ENCODE results near the gene SYNE1.

The SYNE1 gene

DNA sequence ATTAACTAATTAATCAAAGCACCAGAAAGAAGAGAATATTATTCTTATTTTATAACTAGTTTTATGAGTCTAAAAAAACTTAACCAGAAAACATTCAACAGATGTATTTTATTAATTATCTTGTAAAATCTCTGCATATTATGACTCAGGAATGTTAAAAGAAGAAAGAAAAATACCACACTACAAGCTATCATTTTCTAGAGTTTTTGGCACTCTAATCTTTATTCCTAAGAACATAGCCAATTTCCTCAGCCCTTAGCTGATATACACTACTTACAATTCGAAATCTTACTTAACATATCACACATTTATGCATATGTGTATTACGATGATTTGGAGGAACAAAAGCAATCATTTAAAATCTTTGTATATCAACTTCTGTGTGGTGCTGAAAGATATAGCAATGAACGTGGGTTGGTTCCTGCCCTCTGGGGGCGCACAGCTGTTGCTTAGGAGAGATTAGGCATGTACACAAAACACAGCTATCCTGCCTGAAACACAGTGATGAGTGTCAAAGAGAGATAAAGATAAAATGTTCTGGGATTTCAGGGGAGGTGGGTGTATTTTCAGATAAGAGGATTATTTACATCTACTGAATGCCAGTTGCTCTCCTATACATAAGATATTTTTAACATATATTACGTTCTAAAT, 404.5 kb downstream of the SYNE1 start:
- DNase-seq, result peak; percentile 36

DNA sequence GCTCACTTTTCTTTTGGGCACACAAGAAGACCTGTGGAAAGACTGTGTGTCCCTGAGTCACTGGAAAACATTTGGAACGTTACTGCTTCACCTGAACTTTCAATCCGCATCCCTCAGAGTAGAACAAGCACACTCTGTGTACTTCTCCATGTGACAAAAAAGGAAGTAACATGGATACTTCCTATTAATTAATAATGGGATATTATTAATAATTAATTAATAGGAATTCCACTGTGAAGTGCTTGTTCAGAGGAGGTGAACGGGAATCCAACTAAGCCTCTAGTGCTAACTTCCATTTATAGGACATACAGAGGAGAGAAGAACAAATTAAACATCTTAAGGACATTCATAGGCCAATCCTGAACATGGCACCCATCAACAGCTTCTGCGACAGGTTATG, 407.8 kb downstream of the SYNE1 start:
- no peak for DNase-seq

DNA sequence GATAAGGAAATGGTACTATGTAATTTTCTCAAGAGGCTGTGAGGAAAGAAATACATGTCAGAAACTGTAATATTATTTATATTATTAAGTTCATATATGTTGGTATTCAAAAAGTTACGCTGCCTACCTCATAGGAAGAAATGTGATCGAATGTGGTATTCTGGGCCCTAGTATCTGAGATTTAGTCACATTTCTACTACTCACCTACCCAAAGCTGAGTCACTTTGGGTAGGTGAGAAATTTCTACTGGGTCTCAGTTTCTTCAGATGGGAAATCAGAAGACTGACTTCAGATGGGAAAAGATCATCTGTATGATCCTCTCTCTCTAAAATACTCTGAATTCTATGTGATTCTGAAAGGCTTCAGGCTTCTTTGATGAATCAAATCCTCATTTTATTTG, 411.0 kb downstream of the SYNE1 start:
- DNase-seq, result no peak

GRCh38 chr6:152225241-152225934, 411.8 kb downstream of the SYNE1 start:
- no peak for DNase-seq

DNA sequence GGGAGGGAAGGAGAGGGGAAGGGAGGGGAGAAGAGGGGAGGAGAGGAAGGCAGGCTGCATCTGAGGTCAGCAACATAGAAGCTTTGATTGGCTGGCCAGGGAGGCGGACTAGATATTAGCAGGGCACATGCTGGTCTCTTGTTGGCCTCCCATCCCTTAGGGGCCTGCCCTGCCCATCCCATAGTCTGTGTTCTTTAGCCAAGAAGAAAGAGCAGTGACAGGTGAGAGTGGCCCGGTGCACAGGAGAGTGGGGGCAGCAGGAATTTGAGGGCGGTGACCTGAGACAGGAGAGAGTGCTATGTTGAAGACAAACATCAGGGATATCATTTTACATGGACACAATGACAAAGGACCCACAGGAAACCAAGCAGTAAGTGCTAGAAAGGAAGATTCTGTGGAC, 413.5 kb downstream of the SYNE1 start:
- DNase-seq, result no peak

DNA sequence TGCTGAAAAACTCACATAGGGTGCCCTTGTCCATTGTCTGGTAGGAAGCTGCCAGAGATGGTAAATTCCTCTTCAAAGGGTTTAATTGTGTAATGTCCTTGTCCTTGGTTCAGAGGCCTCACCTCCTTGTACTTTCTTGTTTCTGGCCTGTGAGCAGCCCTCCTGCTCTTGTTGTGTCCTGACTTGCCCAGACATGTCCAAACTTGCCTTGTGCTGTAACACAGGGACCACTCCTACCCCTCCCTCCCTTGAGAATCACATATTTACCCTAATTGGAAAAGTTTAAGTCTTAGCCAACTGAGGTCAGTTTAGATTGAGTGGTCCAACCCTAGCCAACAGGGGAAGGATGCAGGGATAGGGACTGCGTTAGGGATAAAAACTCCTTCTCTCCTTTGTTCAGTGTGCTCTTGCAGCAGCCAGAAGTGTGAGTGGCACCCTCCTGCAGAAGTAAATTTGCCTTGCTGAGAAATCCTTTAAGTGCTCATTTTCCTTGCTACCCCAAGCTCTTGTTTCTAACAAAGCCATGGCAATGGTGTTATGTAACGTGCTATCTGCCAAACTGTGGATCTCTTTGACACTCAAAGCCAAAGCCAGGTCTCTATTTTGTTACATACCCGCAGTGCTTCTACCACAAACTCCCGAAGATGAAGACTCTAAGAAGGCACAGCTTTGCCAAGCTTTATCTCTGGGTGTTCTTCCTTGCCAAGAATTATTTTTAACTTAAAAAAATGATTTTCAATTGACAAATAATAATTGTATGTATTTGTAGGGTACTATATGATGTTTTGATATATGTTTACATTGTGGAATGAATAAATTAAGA, 415.1 kb downstream of the SYNE1 start:
- DNase-seq, result no peak

- DNase-seq, result peak; percentile 29
Observed at GRCh38 chr6:152220786-152221185, 416.4 kb downstream of the SYNE1 start.

DNA sequence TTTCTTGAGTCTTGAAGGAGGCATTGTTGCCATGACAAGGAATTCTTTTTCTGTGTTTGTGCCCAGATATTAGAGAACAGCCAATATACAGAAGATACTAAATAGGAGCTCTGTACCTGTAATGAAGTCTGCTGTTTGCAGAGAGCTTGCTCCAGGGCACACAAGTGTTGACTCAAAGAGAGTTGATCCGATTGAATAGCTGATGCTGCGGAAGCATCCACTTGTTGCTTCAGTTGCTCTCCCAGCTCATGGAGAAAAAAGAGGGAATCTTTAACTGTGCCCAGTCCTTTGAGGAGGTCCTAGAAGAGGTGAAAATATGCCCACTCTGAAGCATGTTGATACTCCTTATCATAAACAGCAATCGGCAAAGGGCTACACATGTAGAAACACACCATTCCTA, 418.3 kb downstream of the SYNE1 start:
- DNase-seq, result no peak

GRCh38 chr6:152212437-152212836, 424.7 kb downstream of the SYNE1 start:
- no peak for DNase-seq

DNA sequence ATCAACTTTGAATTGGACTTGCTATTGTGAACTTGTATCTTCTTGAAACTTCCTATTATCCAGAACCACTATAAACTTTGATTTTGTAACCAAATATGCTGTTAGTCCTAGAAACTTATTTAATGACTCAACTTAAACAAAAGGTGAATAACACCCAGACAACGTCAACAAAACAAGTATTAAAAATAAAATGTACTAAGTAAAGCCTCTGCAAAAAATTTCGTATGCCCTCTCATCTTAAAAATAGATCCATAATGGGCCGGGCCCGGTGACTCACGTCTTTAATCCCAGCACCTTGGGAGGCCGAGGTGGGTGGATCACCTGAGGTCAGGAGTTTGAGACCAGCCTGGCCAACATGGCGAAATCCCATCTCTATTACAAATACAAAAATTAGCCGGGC, 428.0 kb downstream of the SYNE1 start:
- no peak for DNase-seq

DNA sequence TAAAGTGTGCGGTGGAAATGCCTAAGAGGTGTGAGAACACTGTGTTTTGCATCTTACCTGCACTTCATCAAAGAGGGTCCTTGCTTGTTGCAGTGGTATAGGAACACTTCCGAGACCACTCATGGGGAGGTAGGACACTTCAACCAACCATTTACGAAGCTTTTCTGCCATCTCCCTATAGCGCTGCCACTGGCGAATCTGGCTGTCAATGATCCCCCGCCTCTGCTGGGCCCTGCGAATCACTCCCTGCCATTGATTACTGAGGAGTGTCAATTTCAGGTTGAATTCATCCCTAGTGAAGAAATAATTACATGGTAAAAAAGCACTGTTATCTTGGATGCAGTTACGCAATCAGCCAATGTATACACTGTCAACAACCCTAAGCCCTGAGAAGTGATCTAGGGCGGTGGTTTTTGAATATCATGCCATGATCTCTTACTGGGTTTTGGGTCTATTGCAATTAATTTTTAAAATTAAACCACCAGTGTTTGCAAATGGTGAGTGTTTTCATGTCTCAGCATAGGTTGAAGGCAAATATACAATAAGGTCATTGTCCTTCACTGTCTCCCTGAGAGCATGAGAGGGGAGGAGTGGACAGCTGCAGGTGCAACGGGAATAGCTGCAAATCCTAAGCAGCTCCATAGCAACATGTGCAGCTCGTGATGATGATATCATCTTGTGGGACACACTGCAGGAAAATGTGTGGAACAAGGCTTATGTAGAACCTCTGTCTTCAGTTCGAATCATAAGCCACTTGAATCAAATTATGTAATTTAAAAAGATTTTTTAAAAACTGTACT, 429.0 kb downstream of the SYNE1 start:
- DNase-seq, result no peak

DNA sequence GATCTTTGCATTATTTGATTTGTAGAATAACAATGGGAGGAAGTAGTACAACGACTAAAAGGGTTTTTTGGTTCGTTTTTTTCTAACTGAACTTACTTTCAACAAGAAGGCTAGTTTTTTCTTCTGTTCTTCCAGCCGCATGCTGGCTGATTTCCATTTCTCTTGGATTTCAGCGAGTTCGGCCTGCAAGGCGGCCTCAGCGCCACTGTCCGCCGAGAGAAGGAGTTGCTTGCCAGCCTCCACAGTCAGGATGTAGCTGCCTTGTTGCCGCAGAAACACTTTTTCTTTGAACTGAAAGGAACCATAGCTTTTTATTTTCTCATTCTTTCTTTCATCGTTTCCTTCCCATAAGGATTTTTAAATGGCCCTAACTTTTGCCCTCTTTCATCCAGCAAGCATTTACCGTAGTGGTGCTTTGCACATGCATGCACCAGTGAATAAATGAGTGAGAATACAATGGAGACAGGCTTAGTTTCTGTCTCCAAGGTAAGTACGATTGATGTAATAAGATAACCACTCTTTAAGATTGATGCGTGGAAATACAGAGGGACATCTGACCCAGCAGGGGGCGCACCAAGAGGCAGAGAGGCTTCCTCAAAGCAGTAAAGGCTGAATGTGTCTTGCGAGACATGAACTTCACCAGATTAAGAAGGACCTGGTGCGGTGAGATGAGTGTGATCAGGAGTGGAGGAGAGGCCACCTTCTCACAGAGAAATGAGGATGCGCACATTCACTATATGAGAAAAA, 430.9 kb downstream of the SYNE1 start:
- peak; percentile 6 for DNase-seq

- DNase-seq, result no peak
Observed at GRCh38 chr6:152204591-152204990, 432.6 kb downstream of the SYNE1 start.

GRCh38 chr6:152201120-152201519, 436.0 kb downstream of the SYNE1 start:
- DNase-seq, result no peak

DNA sequence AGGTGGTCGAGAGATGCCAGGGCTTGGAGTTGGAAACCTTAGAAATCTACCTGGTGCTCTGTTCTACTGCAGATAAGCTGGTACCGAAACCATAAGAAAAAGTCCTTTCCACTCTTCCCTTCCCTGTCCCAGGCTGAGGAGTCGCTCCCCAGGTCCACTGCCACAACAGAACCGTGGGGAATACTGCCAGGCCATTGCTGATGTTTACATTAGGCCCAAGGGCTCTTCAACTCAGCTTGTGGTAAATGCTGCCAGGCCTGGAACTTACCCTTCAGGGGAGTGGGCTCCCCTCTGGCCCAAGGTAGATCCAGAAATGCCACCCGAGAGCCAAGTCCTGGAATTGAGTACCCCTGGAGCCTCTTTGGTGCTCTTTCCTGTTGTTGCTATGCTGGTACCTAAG, 441.3 kb downstream of the SYNE1 start:
- DNase-seq, result no peak

GRCh38 chr6:152189736-152190135, 447.4 kb downstream of the SYNE1 start:
- no peak for DNase-seq

GRCh38 chr6:152188011-152188410, 449.2 kb downstream of the SYNE1 start:
- DNase-seq, result no peak

DNA sequence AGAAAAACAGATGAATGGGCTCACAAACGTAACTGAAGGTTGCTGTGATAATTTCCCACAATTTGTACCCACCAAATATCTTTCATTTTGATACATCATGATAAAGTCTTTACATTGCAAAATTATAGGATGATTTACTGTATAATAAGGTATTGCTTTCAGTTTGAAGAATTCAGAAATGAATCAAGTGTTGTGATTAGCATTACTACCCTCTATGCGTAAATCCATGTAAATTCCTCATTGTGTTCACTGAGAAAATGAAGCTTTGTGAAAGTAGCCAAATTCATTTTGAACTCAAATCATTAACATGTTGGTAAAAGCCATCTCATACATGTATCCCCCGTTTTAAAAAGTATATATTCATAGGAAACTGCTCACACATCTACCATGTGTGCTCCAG, 450.3 kb downstream of the SYNE1 start:
- no peak for DNase-seq

DNA sequence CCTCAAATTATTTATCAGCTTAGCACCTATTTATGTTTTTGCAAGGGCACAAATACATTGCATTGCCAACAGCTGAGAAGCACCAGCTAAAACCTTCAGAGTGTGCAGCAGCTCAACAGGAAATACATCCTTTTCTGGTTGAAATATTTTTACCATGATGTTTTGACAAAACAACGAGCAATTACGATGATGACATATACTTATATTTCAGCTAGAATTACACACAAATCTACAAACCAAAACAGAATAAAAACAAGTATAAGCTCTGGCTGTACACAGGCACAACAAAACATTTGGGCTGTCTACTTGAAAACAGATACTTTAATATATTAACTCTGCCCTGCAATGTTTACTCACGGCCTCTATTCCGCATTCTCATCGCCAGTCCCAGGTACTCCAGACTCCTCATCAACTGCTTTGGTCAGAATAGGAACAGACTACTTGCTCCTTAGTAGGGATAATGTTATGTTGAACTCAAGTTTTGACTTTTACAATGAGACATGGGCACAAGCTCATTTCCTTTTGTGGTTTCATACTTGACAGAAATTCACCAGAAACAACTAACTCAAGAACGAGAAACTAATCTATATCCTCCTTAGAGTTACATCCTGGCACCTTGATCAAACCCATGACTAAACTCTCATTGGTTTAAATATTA, 452.1 kb downstream of the SYNE1 start:
- no peak for DNase-seq

GRCh38 chr6:152184573-152184916, 452.6 kb downstream of the SYNE1 start:
- no peak for DNase-seq

DNA sequence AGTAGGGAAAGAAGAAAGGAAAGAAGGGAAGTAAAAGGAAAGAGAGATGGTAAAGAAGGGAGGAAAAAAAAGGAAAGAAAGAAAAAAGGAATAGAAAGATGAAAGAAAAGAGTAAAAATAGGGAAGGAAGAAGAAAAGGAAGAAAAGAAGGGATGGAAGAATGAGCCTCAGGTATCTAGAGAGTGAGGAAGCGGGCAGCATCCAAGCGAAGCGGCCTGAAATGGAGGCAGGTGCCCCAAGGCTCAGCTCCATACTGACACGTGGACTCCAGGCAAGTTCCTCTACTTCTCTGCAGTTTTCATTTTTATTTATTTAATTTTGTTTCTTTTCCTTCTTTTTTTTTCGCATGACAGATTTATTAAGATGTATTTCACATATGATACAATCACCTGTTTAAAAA, 456.6 kb downstream of the SYNE1 start:
- DNase-seq, result no peak

DNA sequence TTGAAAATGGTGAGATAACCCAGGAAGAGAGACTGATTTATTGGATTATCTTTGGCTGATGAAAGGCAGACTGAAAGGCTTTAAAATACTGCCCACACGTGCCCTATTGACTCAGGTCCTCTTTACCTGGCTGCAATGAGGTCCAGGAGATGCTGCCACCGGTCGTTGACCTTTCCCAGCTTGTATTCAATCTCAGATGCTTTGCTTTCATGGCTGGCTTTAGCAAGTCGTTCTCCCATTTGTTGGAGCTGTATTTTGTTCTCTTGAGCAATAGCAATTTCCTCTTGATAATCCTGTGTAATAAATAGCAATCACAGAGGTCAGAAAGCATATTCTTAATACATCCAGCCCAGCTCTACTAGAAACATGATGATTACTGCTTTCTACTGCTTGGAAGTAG, 460.9 kb downstream of the SYNE1 start:
- no peak for DNase-seq

All from fibroblast of upper back skin (primary cell).